ENCODE data around the gene MIA. TPM values are rescaled to one million over a fixed set of nuclear protein-coding genes. Genes with fewer than 3 reads are reported as not detected.

The MIA gene
- total and polyA plus RNA-seq, 9 of the 15 experiments (the other 6 are each of a cell fraction or from before 2014, with no cell fraction given), result 0.21 TPM; not detected in 8

DNA sequence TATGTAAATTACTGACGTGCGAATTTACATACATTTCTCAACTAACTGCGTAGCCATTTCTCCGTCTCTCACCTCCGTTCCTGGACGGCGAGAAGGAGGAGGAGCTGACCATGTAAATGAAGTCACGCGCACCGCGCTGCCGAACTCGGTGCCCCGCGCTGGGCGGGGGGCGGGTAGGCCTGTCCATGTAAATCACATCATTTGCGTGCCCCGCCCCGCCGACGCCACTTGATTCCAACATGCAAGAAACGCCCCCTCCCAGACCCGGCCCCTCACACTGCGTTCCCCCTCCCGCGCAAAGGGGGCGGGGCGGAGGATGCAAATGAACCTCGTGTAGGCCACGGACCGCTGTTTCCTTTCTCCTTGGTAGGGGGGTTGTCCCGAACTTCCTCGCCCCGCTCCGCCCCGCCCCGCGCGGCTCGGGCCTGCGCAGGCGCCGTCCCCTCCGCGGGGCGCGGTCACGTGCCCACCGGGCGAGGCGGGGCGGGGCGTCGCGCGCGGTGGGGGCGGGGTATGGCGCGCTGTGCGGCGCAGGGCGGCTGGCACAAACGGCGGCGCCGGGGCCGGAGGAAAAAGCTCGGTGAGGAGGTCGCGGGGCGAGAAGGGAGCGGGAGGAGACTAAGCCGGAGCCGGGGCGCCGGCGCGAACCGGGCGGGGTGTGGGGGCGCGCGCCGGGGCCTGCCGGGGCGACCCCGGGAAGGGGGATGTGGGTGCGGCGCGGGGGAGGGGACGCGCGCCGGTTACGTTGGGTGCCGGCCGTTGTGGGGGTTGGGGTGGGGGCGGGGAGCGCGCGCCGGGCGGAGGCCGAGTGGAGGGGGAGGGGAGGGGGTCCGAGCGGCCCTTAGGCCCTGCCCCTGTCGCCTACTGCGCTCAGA is 23.6 kb downstream of the MIA start, which contains the start of gene EGLN2 (continued):
- no peak for TF ChIP-seq MGA (IDR thresholded peaks at IDR 0.05)
- no peak for TF ChIP-seq SAFB (IDR thresholded peaks at IDR 0.05; ENCODE audit: borderline replicate concordance, low read depth, low read length)
- TF ChIP-seq PYGO2 (tag; IDR thresholded peaks at IDR 0.05), result no peak
- no peak; the same call in none of the 2 replicates for TF ChIP-seq CREM (IDR thresholded peaks at IDR 0.05; ENCODE audit: low read depth)
- no peak for TF ChIP-seq SRSF7 (optimal IDR thresholded peaks at IDR 0.05; ENCODE audit: low read depth, low read length)
- TF ChIP-seq GATAD2B (IDR thresholded peaks at IDR 0.05; ENCODE audit: borderline replicate concordance), result no peak
- no peak for TF ChIP-seq SIX5 (IDR thresholded peaks at IDR 0.05; ENCODE audit: borderline replicate concordance in 1 of 2, insufficient read depth in 1 of 2, low read depth in 1 of 2, low read length in 2 of 2)
- TF ChIP-seq ZNF764 (CRISPR knock-in tag; IDR thresholded peaks at IDR 0.05; ENCODE audit: low read depth), result no peak
- TF ChIP-seq ZKSCAN1 (IDR thresholded peaks at IDR 0.05; ENCODE audit: low read depth, low read length), result no peak
- TF ChIP-seq NR3C1 (CRISPR knock-in tag; IDR thresholded peaks at IDR 0.05), result no peak
- no peak for TF ChIP-seq NFXL1 (CRISPR knock-in tag; IDR thresholded peaks at IDR 0.05)
- TF ChIP-seq, protein P1, sequence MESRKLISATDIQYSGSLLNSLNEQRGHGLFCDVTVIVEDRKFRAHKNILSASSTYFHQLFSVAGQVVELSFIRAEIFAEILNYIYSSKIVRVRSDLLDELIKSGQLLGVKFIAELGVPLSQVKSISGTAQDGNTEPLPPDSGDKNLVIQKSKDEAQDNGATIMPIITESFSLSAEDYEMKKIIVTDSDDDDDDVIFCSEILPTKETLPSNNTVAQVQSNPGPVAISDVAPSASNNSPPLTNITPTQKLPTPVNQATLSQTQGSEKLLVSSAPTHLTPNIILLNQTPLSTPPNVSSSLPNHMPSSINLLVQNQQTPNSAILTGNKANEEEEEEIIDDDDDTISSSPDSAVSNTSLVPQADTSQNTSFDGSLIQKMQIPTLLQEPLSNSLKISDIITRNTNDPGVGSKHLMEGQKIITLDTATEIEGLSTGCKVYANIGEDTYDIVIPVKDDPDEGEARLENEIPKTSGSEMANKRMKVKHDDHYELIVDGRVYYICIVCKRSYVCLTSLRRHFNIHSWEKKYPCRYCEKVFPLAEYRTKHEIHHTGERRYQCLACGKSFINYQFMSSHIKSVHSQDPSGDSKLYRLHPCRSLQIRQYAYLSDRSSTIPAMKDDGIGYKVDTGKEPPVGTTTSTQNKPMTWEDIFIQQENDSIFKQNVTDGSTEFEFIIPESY (CRISPR knock-in tag; IDR thresholded peaks at IDR 0.05), result no peak
- no peak for TF ChIP-seq GABPB1 (CRISPR knock-in tag; IDR thresholded peaks at IDR 0.05)
- TF ChIP-seq CHD2 (IDR thresholded peaks at IDR 0.05; ENCODE audit: low read depth, low read length), result peak; percentile 56; the same call in 1 of the 2 replicates

Measured in K562 (cell line).